ENCODE data around the gene PUM1. TPM values are rescaled to one million over a fixed set of nuclear protein-coding genes. Genes with fewer than 3 reads are reported as not detected.
"Not testable (repeated sequence)": the region's sequence is repeated elsewhere in the genome, so short reads cannot be mapped to it uniquely, and the experiment has no call there.

PUM1 gene, protein sequence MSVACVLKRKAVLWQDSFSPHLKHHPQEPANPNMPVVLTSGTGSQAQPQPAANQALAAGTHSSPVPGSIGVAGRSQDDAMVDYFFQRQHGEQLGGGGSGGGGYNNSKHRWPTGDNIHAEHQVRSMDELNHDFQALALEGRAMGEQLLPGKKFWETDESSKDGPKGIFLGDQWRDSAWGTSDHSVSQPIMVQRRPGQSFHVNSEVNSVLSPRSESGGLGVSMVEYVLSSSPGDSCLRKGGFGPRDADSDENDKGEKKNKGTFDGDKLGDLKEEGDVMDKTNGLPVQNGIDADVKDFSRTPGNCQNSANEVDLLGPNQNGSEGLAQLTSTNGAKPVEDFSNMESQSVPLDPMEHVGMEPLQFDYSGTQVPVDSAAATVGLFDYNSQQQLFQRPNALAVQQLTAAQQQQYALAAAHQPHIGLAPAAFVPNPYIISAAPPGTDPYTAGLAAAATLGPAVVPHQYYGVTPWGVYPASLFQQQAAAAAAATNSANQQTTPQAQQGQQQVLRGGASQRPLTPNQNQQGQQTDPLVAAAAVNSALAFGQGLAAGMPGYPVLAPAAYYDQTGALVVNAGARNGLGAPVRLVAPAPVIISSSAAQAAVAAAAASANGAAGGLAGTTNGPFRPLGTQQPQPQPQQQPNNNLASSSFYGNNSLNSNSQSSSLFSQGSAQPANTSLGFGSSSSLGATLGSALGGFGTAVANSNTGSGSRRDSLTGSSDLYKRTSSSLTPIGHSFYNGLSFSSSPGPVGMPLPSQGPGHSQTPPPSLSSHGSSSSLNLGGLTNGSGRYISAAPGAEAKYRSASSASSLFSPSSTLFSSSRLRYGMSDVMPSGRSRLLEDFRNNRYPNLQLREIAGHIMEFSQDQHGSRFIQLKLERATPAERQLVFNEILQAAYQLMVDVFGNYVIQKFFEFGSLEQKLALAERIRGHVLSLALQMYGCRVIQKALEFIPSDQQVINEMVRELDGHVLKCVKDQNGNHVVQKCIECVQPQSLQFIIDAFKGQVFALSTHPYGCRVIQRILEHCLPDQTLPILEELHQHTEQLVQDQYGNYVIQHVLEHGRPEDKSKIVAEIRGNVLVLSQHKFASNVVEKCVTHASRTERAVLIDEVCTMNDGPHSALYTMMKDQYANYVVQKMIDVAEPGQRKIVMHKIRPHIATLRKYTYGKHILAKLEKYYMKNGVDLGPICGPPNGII
- total RNA-seq, result 68.1 and 115 TPM in 2 replicates

GRCh38 chr1:31065310-31066217 lies at the start of gene PUM1:
TSS of gene PUM1 (minus strand) at chr1:31065717. CDS start at chr1:31059566, 6,151 bp downstream.
- DNase-seq, result peak; percentile 99

DNA sequence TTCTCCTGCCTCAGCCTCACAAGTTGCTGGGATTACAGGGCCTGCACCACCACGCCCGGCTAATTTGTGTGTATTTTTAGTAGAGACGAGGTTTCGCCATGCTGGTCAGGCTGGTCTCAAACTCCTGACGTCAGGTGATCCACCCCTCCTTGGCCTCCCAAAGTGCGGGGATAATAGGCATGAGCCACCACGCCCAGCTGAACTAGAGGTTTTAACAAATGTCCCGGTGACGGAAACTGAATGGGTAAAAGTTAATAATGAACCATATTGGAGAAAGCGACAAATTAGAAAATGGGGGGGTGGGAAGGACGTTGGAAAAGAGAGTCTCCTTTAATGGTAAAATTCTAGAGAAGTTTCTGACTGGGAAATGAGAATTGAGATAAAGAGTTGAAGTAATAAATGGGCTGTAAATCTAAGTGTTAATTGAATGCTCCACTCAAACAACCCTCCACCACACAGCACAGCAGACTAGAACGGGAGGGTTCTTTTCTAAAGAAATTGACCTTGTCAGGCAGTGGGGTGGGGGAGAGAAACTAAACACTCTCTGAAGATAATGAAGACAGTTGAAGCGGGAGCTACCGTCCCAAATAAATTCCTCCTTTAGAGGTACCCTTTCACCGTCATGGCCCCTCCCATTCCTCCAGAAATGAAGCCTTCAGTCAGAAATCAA lies 46.9 kb upstream of the PUM1 start:
- DNase-seq, result no peak

DNA sequence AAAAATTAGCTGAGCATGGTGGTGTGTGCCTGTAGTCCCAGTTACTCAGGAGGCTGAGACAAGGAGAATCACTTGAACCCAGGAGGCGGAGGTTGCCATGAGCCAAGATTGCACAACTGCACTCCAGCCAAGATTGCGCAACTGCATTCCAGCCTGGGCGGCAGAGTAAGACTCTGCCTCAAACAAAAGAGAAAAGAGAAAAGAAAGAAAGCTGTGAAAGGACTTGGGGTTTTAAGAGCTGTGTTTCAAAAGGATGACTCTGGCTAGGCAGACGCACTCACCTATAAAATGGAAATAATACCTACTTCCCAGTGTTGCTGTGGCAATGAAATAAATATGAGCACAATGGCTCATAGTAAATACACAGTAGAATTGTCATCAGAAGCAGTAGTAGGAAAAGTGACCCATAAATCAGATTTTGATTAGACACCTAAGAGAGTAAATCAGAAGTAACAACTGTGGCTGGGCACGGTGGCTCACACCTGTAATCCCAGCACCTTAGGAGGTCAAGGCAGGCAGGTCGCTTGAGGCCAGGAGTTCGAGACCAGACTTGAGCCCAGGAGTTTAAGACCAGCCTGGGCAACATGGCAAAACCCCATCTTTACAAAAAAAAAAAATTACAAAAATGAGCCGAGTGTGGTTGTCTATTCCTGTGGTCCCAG lies 45.9 kb upstream of the PUM1 start:
- no peak for DNase-seq

DNA sequence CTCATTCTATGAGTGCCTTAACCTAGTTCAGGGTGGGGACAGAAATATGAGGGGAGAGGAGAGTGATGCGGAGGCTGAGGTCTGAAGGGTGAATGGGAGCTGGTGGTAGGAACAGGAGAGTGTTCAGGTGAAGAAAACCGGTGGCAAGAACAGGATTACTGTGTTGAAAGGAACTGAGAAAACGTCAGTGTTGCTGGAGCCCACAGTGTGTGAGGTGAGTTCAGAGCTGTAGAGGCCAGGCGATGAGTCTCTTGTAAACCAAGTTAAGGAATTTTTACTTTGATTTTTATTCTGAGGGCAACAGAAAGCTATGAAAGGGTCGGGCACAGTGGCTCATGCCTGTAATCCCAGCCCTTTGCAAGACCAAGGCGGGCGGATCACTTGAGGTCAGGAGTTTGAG lies 45.3 kb upstream of the PUM1 start:
- no peak for DNase-seq

DNA sequence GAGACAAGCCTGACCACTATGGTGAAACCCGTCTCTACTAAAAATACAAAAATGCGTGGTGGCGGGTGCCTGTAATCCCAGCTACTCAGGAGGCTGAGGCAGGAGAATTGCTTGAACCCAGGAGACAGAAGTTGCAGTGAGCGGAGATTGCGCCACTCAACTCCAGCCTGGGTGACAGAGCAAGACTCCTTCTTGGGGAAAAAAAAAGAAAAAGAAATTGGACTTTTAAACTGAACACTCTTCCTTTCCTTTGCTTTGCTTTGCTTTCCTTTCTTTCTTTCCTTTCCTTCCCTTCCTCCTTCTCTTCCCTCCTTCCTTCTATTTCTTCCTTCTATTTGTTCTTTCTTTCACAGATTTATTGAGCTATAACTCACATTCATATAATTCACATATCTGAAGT lies 43.3 kb upstream of the PUM1 start:
- no peak for DNase-seq

GRCh38 chr1:31105646-31106045 lies 40.1 kb upstream of the PUM1 start:
- DNase-seq, result no peak

DNA sequence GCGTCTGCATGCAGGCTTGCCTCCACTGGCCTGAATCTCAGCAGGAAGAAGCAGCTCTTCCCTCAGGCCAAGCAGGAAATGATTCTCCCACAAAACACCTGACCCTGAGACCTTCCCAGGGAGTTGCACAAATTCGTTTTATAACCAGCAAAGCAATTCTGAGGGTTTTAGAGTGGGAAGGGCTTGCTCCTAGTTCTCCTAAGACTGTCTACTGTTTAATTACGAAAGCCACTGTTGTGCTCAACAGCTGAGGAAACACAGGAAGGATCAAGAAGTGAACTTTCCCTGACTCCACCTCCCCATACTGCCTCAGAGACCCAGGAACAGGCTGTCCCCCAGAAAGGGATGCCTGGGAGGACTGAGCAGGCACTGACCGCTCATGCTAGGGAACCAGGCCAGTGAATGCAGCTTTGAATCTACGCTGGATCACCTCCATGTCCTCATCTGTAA lies 37.0 kb upstream of the PUM1 start:
- DNase-seq, result peak; percentile 31

DNA sequence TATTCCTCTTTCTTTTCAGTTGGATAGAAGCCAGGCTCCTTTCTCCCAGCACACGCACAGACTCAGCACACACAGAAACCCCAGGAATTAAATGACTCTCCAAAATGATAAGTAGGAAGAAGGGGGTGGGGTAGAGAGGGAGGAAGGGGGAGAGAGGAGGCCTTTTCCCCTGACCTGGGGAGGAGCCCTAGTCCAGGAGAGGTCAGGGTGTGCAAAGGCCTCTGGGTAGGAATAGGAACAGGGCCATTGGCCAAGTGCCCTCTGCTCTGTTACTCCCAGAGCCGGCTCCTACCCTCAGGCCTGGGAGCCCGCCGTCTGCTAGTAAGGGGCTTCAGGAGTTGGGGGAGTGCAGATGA lies 35.6 kb upstream of the PUM1 start:
- DNase-seq, result no peak

DNA sequence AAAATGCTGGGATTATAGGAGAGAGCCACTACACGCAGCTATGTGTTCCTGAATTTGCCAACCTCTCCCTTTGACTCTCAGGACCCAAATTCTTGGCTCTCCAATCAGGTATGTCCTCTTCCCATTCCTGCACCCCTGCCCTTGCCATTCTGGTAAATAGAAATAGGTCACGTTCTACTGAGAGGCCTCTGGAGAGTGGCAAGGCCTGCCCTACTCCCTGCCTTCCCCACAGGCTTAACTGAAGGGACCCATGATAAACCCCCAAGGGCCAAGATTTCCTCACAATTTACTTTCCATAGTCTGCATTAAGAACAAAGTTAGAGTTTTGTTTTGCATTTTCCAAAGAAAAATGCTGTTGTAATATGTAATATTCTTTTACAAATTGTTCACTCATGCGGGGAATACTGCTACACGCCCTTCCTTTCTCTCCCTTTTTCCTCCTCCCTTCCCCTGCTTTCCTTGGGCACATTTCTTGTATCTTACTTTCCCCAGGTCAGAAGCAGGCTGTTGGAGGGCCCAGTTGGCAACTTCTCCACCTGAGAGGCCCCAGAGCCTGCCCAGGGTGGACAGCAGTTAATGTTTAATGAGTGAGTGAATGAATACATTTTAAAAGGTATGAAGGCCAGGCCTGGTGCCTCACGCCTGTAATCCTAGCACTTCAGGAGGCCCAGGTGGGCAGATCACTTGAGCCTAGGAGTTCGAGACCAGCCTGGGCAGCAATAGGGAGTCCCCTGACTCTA lies 33.9 kb upstream of the PUM1 start:
- DNase-seq, result no peak

DNA sequence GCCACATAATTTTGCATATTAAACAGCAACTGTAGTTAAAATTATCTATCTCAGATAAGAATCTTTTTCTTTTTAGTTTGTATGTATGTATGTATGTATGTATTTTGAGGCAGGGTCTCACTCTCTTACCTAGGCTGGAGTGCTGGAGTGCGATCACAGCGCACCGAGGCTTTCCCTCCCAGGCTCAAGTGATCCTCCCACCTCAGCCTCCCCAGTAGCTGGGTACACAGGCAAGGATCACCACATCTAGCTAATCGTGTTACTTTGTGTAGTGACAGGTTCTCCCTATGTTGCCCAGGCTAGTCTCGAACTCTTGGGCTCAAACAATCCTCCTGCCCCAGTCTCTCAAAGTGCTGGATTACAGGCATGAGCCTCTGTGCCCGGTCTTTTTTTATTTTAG lies 30.5 kb upstream of the PUM1 start:
- DNase-seq, result no peak

- peak; percentile 42 for DNase-seq
Observed at GRCh38 chr1:31095298-31095981, 29.9 kb upstream of the PUM1 start.

DNA sequence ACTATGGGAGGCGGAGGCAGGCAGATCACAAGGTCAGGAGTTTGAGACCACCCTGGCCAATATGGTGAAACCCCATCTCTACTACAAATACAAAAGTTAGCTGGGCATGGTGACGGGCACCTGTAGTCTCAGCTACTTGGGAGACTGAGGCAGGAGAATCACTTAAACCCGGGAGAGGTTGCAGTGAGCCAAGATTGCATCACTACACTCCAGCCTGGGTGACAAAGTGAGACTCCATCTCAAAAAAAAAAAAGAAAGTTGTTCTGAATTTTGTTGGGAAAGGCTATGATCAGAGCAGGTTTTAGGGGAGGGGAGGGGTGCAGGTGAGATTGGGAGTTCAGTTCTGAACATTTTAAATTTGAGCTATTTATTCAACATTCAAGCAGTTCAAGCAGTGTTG lies 22.6 kb upstream of the PUM1 start:
- not testable (repeated sequence) for DNase-seq

- DNase-seq, result no peak
Observed at GRCh38 chr1:31084782-31085569, 19.5 kb upstream of the PUM1 start.

GRCh38 chr1:31082385-31082784 lies 16.9 kb upstream of the PUM1 start:
- DNase-seq, result no peak

GRCh38 chr1:31073044-31073443 lies 7.5 kb upstream of the PUM1 start:
- no peak for DNase-seq

DNA sequence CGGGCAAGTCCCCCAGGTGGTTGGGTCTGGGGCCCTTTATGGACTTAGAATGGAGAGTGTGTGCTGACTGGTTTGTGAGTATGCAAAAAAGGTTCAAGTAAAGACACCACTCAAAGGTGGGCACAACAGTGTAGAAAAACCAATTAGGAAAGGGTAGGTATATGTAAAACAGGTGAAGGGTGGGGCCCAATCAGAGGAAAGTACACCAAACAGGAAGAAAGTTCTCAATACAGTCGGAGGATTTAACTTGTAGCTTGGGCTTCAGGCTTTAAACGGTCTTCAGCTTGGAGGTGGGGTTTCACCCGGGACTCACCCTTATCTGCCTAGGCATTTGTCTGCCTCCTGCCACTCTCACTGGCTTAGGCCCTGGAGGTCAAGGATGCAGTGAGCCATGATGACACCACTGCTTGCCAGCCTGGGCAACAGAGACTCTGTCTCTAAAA lies 6.8 kb upstream of the PUM1 start:
- no peak for DNase-seq

DNA sequence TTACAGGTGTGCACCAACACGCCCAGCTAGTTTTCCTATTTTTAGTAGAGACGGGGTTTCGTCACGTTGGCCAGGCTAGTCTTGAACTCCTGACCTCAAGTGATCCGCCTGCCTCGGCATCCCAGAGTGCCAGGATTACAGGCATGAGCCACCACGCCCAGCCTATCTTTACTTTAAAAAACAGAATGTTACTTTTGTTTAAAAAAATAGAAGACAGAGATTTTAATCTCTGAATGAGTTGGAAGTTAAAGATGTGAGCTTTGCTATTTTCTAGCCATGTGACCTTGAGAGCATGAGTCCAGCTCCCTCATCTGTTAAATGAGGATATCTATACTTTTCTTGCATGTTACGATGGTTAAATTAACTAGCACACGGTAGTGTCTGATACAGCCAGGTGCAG lies 3.9 kb upstream of the PUM1 start:
- no peak for DNase-seq

DNA sequence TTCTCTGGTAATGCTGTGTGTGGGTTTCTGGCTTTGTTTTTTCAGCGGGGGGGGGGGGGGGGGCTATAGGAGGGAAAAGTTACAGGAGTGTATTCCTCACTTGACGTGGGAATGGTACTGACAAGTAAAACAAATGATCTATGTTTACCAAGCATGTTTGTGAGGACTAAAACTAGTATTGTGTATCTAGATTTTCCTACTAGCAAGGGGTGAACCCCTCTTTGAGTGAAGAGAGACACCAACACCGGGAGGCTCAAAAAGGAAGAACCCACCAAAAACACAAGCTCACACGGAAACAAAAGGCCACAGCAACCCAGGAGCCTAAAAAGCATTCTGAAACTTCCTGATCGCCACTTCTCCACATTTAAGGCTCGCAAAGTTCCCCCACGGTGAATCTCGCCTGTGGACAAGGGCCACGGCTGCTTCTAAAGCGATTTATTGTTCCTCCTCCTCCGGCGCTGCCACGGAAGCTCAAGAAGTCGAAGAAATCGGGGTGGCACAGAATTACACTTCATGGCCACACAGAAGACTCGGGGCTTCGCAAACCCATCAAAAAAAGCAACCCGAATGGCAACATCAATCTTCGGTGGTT lies 703 bp downstream of the PUM1 start:
- DNase-seq, result peak; percentile 51

All from dermis blood vessel endothelial cell (primary cell).